Measurements from ENCODE around the gene CCR5.

The CCR5 gene

DNA sequence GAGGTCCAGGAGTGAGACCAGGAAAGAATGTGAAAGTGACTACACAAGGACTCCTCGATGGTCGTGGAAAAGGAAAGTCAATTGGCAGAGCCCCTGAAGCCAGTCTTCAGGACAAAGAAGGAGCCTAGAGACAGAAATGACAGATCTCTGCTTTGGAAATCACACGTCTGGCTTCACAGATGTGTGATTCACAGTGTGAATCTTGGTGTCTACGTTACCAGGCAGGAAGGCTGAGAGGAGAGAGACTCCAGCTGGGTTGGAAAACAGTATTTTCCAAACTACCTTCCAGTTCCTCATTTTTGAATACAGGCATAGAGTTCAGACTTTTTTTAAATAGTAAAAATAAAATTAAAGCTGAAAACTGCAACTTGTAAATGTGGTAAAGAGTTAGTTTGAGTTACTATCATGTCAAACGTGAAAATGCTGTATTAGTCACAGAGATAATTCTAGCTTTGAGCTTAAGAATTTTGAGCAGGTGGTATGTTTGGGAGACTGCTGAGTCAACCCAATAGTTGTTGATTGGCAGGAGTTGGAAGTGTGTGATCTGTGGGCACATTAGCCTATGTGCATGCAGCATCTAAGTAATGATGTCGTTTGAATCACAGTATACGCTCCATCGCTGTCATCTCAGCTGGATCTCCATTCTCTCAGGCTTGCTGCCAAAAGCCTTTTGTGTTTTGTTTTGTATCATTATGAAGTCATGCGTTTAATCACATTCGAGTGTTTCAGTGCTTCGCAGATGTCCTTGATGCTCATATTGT, 10.8 kb upstream of the CCR5 start:
- DNase-seq: peak; percentile 64

DNA sequence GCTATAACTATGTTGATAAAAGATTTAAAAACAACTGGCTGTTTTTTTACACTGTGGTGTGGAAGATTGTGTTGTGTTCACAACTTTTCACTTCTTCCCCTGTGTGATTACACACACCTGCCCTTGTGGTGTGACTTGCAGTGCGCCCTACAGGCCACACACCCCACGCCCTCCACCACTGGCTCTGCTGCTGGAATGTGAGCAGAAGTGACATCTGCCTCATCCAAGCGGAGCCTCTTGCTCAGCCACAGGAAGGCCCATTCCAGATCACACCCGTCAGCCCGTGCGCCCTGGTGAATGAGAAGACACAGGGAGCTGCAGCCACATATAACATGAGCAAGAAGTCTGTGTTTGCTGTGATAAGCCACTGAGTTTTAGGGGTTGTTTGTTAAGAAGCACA, 9.8 kb upstream of the CCR5 start:
- no peak for DNase-seq

DNA sequence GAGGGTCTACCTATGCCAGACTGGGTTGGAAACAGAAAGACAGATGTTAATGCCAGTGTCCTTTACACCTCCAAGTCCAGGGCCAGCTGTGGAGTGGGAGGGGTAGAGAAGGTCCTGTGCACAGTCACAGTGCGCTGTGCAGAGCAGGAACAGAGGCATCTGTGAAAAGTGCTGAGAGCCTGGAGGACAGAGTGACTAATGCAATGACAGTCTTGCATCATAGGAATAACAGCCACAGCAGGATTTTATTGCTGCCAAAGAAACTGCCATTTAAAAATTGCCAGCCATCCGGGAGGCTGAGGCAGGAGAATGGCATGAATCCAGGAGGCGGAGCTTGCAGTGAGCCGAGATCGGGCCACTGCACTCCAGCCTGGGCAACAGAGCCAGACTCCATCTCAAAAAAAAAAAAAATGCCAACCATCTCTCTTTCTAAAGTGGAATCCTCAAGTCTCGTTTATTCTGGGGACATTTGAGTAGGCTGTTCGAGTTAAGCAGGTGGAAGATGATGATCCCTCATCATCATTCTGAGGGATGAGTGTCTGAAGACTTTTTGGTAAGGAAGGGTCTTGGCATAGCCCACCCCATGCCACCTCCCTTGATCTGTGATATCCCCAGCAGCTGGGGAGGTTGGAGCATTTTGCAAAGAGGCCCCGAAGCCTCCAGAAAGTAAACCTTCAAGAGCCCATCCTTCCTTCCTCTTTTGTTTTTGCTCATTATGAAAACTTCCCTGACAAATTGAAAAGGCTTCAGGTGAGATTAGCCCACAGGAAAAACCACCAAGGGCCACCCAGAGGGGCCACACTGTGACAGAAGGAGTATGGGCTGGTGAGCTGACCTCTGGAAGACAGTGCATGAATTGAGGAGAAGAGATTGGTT, 9.1 kb upstream of the CCR5 start:
- no peak for DNase-seq

DNA sequence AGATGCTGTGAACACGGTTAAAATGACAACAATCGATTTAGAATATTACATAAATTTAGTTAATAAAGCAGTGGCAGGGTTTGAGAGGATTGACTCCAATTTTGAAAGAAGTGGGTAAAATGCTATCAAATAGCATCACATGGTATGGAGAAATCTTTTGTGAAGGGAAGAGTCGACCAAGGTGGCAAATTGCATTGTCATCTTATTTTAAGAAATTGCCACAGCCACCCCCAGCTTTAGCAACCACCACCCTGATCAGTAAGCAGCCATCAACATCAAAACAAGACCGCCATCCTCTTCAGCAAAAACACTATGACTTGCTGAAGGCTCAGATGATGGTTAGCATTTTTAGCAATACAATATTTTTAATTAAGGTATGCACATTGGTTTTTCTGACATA, 5.7 kb upstream of the CCR5 start:
- no peak for DNase-seq

DNA sequence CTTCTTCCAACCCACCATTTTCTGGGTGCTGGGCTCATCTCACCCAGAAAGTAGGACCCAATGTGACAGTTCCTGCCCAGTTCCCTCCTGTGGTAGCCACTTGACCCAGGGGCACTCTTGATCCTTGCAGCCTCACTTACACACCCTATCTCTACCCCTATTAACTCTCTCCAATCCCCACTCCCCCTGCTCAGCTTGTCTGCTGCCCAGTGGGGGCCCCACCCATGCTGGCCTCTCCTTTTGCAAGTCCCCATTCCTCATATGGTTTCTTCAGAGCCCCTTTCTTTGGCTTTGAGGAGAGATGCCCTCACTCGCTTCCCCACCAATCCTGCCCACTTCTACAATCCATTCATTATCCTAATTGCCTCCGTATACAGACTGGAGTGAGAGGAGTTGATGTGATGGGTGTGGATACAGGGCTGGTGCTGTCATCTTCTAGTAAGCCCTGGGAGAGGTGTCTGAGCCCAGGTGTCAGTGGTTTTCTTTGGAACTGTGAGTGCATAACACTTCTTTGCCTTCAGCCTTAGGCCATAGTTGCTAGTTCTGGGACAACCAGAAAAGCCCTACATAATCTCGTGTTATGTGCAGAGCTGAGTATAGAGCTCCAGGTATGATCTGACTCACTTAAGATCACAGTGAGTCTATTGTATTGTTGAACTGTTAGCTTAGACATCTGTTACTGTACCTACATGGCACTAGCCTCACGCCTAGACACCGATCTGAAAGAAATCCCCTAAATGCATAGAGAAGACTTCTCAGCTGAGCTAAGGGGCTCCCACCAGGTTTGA, 4.8 kb upstream of the CCR5 start:
- DNase-seq: no peak

DNA sequence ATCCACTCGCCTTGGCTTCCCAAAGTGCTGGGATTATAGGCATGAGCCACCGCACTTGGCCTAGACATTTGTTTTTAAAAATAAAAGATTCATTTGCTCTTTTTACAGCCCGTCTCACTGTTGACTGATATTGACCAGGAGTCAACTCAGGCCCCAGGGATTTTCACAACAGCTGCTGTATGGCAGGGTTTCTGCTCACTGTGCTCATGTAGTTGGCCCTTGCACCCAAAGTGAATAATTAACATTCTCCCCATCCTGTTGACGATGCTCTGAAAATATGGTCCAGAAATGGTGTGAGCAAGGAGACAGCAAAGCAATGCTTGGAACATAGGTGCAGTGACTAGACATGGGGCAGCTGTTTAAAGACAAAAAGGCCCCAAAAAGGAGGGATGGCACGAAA, 2.9 kb upstream of the CCR5 start:
- no peak for DNase-seq

DNA sequence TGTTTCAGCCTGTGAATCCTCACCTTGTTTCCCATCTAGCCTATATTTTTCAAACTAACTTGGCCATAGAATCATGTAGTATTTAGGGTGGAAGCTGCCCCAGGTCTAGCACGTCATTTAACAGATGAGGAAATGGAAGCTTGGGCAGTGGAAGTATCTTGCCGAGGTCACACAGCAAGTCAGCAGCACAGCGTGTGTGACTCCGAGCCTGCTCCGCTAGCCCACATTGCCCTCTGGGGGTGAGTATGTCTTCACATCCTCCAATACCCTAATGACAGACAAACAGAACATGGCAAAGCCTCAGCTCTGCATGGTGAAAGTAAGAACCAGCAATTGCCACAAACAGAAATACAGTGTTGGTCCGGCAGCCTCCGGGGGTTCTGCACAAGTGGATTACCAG, 2.2 kb upstream of the CCR5 start:
- peak; percentile 84 for DNase-seq

DNA sequence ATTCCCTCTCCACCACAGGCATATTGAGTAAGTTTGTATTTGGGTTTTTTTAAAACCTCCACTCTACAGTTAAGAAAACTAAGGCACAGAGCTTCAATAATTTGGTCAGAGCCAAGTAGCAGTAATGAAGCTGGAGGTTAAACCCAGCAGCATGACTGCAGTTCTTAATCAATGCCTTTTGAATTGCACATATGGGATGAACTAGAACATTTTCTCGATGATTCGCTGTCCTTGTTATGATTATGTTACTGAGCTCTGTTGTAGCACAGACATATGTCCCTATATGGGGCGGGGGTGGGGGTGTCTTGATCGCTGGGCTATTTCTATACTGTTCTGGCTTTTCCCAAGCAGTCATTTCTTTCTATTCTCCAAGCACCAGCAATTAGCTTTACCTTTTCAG, 1.6 kb upstream of the CCR5 start:
- no peak for DNase-seq

DNA sequence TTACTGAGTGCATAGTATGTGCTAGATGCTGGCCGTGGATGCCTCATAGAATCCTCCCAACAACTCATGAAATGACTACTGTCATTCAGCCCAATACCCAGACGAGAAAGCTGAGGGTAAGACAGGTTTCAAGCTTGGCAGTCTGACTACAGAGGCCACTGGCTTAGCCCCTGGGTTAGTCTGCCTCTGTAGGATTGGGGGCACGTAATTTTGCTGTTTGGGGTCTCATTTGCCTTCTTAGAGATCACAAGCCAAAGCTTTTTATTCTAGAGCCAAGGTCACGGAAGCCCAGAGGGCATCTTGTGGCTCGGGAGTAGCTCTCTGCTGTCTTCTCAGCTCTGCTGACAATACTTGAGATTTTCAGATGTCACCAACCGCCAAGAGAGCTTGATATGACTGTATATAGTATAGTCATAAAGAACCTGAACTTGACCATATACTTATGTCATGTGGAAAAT, 1.0 kb upstream of the CCR5 start:
- DNase-seq: no peak

DNA sequence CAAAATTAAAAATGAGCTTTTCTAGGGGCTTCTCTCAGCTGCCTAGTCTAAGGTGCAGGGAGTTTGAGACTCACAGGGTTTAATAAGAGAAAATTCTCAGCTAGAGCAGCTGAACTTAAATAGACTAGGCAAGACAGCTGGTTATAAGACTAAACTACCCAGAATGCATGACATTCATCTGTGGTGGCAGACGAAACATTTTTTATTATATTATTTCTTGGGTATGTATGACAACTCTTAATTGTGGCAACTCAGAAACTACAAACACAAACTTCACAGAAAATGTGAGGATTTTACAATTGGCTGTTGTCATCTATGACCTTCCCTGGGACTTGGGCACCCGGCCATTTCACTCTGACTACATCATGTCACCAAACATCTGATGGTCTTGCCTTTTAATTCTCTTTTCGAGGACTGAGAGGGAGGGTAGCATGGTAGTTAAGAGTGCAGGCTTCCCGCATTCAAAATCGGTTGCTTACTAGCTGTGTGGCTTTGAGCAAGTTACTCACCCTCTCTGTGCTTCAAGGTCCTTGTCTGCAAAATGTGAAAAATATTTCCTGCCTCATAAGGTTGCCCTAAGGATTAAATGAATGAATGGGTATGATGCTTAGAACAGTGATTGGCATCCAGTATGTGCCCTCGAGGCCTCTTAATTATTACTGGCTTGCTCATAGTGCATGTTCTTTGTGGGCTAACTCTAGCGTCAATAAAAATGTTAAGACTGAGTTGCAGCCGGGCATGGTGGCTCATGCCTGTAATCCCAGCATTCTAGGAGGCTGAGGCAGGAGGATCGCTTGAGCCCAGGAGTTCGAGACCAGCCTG, 984 bp downstream of the CCR5 start:
- DNase-seq: no peak

DNA sequence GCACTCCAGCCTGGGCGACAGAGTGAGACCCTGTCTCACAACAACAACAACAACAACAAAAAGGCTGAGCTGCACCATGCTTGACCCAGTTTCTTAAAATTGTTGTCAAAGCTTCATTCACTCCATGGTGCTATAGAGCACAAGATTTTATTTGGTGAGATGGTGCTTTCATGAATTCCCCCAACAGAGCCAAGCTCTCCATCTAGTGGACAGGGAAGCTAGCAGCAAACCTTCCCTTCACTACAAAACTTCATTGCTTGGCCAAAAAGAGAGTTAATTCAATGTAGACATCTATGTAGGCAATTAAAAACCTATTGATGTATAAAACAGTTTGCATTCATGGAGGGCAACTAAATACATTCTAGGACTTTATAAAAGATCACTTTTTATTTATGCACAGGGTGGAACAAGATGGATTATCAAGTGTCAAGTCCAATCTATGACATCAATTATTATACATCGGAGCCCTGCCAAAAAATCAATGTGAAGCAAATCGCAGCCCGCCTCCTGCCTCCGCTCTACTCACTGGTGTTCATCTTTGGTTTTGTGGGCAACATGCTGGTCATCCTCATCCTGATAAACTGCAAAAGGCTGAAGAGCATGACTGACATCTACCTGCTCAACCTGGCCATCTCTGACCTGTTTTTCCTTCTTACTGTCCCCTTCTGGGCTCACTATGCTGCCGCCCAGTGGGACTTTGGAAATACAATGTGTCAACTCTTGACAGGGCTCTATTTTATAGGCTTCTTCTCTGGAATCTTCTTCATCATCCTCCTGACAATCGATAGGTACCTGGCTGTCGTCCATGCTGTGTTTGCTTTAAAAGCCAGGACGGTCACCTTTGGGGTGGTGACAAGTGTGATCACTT, 2.0 kb downstream of the CCR5 start:
- DNase-seq: peak; percentile 55

DNA sequence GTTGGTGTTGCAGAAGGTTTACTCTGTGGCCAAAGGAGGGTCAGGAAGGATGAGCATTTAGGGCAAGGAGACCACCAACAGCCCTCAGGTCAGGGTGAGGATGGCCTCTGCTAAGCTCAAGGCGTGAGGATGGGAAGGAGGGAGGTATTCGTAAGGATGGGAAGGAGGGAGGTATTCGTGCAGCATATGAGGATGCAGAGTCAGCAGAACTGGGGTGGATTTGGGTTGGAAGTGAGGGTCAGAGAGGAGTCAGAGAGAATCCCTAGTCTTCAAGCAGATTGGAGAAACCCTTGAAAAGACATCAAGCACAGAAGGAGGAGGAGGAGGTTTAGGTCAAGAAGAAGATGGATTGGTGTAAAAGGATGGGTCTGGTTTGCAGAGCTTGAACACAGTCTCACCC, 4.0 kb downstream of the CCR5 start:
- no peak for DNase-seq

DNA sequence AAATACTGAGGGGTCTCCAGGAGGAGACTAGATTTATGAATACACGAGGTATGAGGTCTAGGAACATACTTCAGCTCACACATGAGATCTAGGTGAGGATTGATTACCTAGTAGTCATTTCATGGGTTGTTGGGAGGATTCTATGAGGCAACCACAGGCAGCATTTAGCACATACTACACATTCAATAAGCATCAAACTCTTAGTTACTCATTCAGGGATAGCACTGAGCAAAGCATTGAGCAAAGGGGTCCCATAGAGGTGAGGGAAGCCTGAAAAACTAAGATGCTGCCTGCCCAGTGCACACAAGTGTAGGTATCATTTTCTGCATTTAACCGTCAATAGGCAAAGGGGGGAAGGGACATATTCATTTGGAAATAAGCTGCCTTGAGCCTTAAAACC, 4.5 kb downstream of the CCR5 start:
- no peak for DNase-seq

DNA sequence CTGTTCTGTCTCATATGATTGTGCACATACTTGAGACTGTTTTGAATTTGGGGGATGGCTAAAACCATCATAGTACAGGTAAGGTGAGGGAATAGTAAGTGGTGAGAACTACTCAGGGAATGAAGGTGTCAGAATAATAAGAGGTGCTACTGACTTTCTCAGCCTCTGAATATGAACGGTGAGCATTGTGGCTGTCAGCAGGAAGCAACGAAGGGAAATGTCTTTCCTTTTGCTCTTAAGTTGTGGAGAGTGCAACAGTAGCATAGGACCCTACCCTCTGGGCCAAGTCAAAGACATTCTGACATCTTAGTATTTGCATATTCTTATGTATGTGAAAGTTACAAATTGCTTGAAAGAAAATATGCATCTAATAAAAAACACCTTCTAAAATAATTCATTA, 5.1 kb downstream of the CCR5 start:
- DNase-seq: no peak

DNA sequence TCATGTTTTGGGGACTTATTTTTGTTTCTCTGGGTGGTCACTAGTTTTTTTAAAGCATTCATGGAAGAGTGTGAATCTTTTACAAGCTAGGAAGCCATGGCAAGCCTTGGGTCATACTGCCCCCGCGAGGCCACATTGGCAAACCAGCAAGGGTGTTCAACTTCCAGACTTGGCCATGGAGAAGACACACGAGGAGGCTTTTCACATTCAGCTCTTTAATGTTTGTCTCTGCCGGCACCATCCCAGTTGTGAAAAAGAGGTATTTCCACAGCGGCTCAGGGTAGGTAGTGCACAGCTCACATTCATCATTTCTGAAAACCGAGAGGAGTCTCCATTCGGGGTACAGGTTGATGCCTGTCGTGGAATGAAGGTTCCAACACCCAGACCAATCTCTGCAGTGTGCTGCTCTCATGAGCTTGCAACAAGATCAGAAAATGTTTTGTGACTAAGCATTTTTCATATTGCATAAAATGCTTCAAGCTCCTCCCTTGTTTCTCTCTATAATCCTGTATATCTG, 7.7 kb downstream of the CCR5 start:
- DNase-seq: peak; percentile 64

DNA sequence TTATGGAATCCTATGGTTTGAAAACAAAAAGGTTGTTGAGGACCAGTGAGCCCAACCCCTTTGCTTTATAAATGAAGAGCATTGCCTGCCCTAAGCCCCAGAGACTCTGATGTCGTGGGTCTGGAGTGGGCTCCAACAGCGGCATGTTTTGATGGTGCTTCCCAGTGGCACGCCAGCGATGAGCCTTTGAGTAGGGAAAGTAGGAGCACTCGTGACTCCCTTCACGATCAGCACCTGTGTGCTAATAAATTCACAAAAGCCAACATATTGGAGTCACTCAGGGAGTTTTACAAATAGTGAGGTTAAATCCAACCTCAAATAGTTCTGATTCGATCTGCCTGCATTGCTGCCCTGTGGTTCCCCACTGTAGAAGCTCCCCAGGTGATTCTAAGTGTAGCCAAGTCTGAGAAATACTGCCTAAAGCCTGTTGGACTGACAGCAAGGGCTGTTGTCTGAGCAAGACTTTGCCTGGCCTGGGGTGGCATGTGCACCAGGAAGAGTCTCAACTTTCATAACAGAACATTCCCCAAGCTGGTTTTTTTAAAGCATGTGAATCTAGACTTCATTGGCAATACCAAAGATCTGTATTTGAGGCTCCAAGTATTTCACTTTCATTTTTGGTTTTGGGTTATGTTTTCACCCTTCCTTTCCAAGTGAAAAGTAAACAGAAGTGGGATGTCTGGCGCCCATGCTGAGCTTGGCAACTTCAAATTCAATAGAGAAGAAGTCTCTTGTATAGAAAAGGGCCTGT, 9.9 kb downstream of the CCR5 start:
- no peak for DNase-seq

DNA sequence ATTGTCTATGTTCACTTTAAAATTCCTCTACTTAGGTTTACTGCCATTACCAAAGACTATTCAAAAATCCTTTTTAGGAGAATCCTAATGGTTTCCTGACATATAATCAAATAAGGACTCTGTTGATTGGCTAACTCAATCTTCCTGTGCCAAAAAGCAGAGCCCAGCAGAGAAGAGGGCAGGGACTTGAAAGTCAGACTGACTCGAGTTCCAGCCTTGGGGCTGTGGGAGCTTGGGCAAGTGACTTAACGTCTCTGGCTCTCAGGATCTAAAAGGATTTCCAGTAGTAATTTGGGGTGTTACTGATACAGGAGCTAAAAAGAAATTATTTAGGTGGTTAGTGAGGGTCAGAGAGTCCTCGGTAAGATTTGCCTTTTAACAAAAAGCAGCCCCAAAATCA, 10.9 kb downstream of the CCR5 start:
- DNase-seq: no peak

DNA sequence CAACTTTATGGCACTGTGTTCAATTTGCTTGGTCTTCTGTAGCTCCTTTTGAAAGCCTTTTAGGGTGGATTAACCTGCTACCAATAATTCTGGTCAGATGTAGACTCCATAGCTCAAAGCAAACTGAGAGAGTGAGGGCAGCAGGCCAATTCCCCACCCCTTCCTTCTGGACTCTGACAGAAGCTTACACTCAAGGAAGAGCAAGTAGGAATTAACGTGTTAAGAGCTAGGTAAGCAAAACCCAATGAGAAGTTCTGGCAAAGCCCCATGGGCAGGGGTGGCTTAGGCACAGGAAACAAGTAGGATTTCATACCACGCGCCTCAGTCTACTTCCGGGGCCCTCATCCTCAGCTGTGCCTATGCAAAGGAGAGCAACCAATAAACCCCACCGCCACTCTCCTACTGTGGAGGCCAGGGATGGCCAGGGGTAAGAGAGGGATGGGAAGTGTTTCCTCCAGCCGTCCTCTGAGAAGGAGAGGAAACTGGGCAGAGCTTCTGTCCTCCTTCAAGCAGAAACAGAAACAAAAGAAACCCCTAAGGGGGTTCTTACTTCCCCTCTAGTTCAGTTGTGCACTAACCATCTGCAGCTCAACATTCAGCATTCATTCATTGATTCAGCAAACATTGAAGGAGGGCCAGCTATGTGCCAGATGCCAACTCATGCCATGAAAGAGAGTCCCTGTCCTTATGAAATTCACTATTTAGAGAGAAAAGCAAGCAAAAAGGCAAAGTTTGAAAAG, 12.6 kb downstream of the CCR5 start:
- DNase-seq: no peak

DNA sequence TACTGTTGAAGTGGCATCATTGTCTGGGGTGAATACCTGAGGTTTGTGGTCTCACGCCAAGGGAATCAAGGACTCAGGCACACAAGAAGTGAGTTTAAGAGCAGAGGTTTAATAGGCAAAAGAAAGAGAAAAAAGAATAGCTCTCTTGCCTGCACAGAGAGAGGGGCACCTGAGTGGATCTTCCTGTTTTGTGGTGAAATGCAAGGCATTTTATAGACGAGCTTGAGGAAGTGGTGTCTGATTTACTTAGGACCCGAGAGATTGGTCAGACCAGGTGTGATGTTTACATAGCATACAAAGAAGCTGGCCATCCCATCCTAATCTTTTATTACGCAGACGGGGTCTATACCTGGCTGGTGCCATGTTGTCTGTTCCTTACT, 13.2 kb downstream of the CCR5 start:
- no peak for DNase-seq

DNA sequence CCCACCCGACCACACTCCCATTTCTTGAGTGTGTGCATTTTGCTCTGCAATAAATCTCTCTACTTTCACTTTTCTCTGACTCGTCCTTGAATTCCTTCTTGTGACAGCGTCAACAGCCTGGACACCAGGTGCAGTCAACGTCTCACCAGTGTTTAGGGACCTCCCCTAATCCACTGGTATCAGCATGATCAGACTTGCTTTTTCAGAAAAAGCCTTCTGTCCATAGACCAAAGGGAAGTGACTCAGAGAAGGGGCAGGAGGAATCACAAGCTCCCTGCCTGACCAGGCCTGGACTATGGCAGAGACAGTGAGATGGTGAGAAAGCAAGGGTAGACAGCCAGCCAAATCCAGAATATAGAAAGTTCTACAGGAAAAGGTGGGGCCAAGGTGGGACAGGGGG, 15.5 kb downstream of the CCR5 start:
- no peak for DNase-seq

All from CD4-positive, alpha-beta T cell treated with Interleukin-4 for 4 hours (primary cell).